Natural killer cell (primary cell): ENCODE measurements around the gene S1PR3. TPM values are rescaled to one million over a fixed set of nuclear protein-coding genes. Genes with fewer than 3 reads are reported as not detected.

Experiments
- ATAC-seq, 3 donors: fragments of 150-1000 bp in 2 of 3; fragments of 200-7000 bp in 1 of 3; cut with Tn5 transposase; 1 replicate in 1 of 3; 2 replicates in 2 of 3; pipeline ENCODE4 v1.10.0; 2021; ENCODE audit warnings: mild to moderate bottlenecking in 2 of 3, moderate library complexity in 2 of 3
- DNase-seq, 2 donors: peaks; one replicate each; pipeline versions ENCODE4 v3.0.0 to v3.0.0-alpha.2; 2013 to 2021; ENCODE audit warnings: mixed read lengths in 1 of 2
- H3K27ac ChIP-seq: one replicate; pipeline ENCODE4 v1.5.1; 2013; ENCODE audit warnings: mild to moderate bottlenecking, low read length
- H3K27me3 ChIP-seq: one replicate; pipeline ENCODE4 v1.6.1; 2013; ENCODE audit warnings: low read length; ENCODE audit not compliant: control insufficient read depth, insufficient read depth
- H3K36me3 ChIP-seq: one replicate; pipeline ENCODE4 v1.6.1; 2013; ENCODE audit warnings: low read length; ENCODE audit not compliant: control insufficient read depth, insufficient read depth
- H3K4me1 ChIP-seq: one replicate; pipeline ENCODE4 v1.6.1; 2013; ENCODE audit warnings: low read length; ENCODE audit not compliant: control insufficient read depth, insufficient read depth
- H3K4me3 ChIP-seq: one replicate; pipeline ENCODE4 v1.5.1; 2013; ENCODE audit warnings: low read length
- H3K9me3 ChIP-seq: one replicate; pipeline ENCODE4 v1.6.1; 2013; ENCODE audit warnings: low read length; ENCODE audit not compliant: control insufficient read depth, insufficient read depth
- H3K27ac Mint-ChIP-seq, 2 donors: one replicate each; pipeline ENCODE4 v1.8.0; 2022; ENCODE audit warnings: mild to moderate bottlenecking in 2 of 2, mixed read lengths in 2 of 2, moderate library complexity in 1 of 2
- H3K27me3 Mint-ChIP-seq, 2 donors: one replicate each; pipeline ENCODE4 v1.8.0; 2022; ENCODE audit warnings: low read depth in 2 of 2, mixed read lengths in 2 of 2
- H3K36me3 Mint-ChIP-seq: one replicate; pipeline ENCODE4 v1.8.0; 2022; ENCODE audit warnings: mixed read lengths
- H3K4me1 Mint-ChIP-seq, 2 donors: one replicate each; pipeline ENCODE4 v1.8.0; 2022; ENCODE audit warnings: mixed read lengths in 2 of 2
- H3K4me3 Mint-ChIP-seq: one replicate; pipeline ENCODE4 v1.8.0; 2022; ENCODE audit warnings: mild to moderate bottlenecking, moderate library complexity, mixed read lengths
- H3K9me3 Mint-ChIP-seq, 2 donors: one replicate each; pipeline ENCODE4 v1.8.0; 2022; ENCODE audit warnings: mixed read lengths in 2 of 2
- WGBS: methylation state at CpG from one replicate; pipeline ENCODE4 v1.1.7; 2013; ENCODE audit warnings: missing lambda C conversion rate; ENCODE audit not compliant: insufficient coverage; 5-methylcytosine and 5-hydroxymethylcytosine counted together
- intact Hi-C: fragments of 100-400 bp; cut with micrococcal nuclease; formaldehyde crosslinking; loops from one replicate; pipeline ENCODE4 v1.14.2; 2022
- total RNA-seq, 4 donors: library from RNA; stranded (reverse); fragments of 120-200 nt in 1 of 4; gene quantifications; one replicate each; pipeline versions ENCODE4 v1.2.3 to v1.2.4, GENCODE V29; 2013 to 2022
- TF ChIP-seq, protein P1 (sequence below): fragments of 200-600 bp; IDR thresholded peaks from one replicate; pipeline ENCODE4 v1.8.0; 2022; ENCODE audit warnings: antibody characterized with exemption

S1PR3 gene
- total RNA-seq, 3 donors from 2014 or later (not counting 1 experiment from before 2014, with no cell fraction given), result 1.1 to 1.5 TPM; not detected in 1

GRCh38 chr9:88994469-88995199 is 3.4 kb downstream of the S1PR3 start:
- ATAC-seq, result no peak
- H3K4me1 ChIP-seq, result no peaks in the 10 kb centered on the region
- Mint-ChIP-seq H3K4me3 (no peak overlapping the region), H3K9me3 (no peaks in the 10 kb centered on the region), H3K27me3 (peaks cover 22 to 48% of the 10 kb centered on the region in 2 donors), H3K36me3 (no peaks in the 10 kb centered on the region), H3K4me1 (no peaks in the 10 kb centered on the region), H3K27ac (no peak overlapping the region)
- no peak overlapping the region for H3K4me3 ChIP-seq
- intact Hi-C loops, result no loop called here
- peaks cover 2% of the 10 kb centered on the region for H3K27me3 ChIP-seq
- TF ChIP-seq, protein P1, sequence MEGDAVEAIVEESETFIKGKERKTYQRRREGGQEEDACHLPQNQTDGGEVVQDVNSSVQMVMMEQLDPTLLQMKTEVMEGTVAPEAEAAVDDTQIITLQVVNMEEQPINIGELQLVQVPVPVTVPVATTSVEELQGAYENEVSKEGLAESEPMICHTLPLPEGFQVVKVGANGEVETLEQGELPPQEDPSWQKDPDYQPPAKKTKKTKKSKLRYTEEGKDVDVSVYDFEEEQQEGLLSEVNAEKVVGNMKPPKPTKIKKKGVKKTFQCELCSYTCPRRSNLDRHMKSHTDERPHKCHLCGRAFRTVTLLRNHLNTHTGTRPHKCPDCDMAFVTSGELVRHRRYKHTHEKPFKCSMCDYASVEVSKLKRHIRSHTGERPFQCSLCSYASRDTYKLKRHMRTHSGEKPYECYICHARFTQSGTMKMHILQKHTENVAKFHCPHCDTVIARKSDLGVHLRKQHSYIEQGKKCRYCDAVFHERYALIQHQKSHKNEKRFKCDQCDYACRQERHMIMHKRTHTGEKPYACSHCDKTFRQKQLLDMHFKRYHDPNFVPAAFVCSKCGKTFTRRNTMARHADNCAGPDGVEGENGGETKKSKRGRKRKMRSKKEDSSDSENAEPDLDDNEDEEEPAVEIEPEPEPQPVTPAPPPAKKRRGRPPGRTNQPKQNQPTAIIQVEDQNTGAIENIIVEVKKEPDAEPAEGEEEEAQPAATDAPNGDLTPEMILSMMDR, result no peak
- WGBS, result 91% methylated on average over 9 of the region's 9 CpGs
- H3K9me3 ChIP-seq, result no peaks in the 10 kb centered on the region
- H3K36me3 ChIP-seq, result no peaks in the 10 kb centered on the region
- DNase-seq, result no peak
- H3K27ac ChIP-seq, result no peak overlapping the region

- ATAC-seq (no peak), DNase-seq (no peak)
- no peaks in the 10 kb centered on the region for H3K9me3 Mint-ChIP-seq
- no peak overlapping the region for H3K4me3 Mint-ChIP-seq
- H3K27me3 Mint-ChIP-seq, result peaks cover 19 to 43% of the 10 kb centered on the region in 2 donors
- Histone ChIP-seq H3K4me3 (no peak overlapping the region), H3K4me1 (no peaks in the 10 kb centered on the region), H3K27ac (no peak overlapping the region), H3K36me3 (no peaks in the 10 kb centered on the region), H3K27me3 (peaks cover 2% of the 10 kb centered on the region), H3K9me3 (no peaks in the 10 kb centered on the region)
- H3K27ac Mint-ChIP-seq, result no peak overlapping the region
- TF ChIP-seq, protein P1, result no peak
- H3K4me1 Mint-ChIP-seq, result no peaks in the 10 kb centered on the region
- WGBS, result 91% methylated on average over 1 of the region's 6 CpGs
- intact Hi-C loops, result no loop called here
- no peaks in the 10 kb centered on the region for H3K36me3 Mint-ChIP-seq
These were observed 3.9 kb downstream of the S1PR3 start for GRCh38 chr9:88995200-88995577.

GRCh38 chr9:88995627-88996026 is 4.4 kb downstream of the S1PR3 start:
- intact Hi-C loops, result no loop called here
- Mint-ChIP-seq H3K4me1 (no peaks in the 10 kb centered on the region), H3K4me3 (no peak overlapping the region), H3K27ac (no peak overlapping the region), H3K27me3 (peaks cover 15 to 38% of the 10 kb centered on the region in 2 donors), H3K36me3 (no peaks in the 10 kb centered on the region), H3K9me3 (no peaks in the 10 kb centered on the region)
- H3K36me3 ChIP-seq, result no peaks in the 10 kb centered on the region
- TF ChIP-seq, protein P1, result no peak
- peaks cover 2% of the 10 kb centered on the region for H3K27me3 ChIP-seq
- 84% methylated on average over 6 of the region's 6 CpGs for WGBS
- H3K4me1 ChIP-seq, result no peaks in the 10 kb centered on the region
- no peak overlapping the region for H3K27ac ChIP-seq
- H3K9me3 ChIP-seq, result no peaks in the 10 kb centered on the region
- ATAC-seq, result no peak
- no peak for DNase-seq
- H3K4me3 ChIP-seq, result no peak overlapping the region
